Endothelial cell of umbilical vein (primary cell): ENCODE data around the gene CDK2. TPM values are rescaled to one million over a fixed set of nuclear protein-coding genes. Genes with fewer than 3 reads are reported as not detected.

Source experiments
- BruUV-seq: library from RNA; stranded (reverse); fragments of 400-500 nt; replicated peaks from 2 replicates; lab custom pipeline; 2021; lab: Mats Ljungman, UMichigan
- CTCF ChIA-PET: fragments of 300-600, 350-600 bp; sonication (Branson Sonifier 250); formaldehyde crosslinking; loops from one replicate; lab custom pipeline; 2021; ENCODE audit warnings: antibody characterized with exemption, inconsistent platforms; lab: Charles Lee
- POLR2A ChIA-PET: fragments of 300-600, 350-600 bp; sonication (Branson Sonifier 250); formaldehyde crosslinking; loops from one replicate; lab custom pipeline; 2021; ENCODE audit warnings: antibody characterized with exemption, inconsistent platforms; lab: Charles Lee
- DNase-seq: peaks from one replicate; pipeline ENCODE4 v3.0.0-alpha.2; 2011; ENCODE audit warnings: low read depth, low spot score
- FAIRE-seq: peaks from 2 replicates; lab custom pipeline; 2011; peaks lifted over from hg19 to GRCh38; lab: Jason Lieb, UNC
- H2AFZ ChIP-seq: 2 replicates; pipeline ENCODE4 v1.6.0; 2012; ENCODE audit warnings: low read depth, low read length, control low read depth, inconsistent platforms
- H3K27ac ChIP-seq: 2 replicates; pipeline ENCODE4 v1.5.1; 2011; ENCODE audit warnings: low read depth, mild to moderate bottlenecking, control low read depth, low read length, moderate library complexity; ENCODE audit not compliant: insufficient read depth
- H3K27me3 ChIP-seq, 2 experiments: 2 replicates each; pipeline versions ENCODE4 v1.6.0 to v1.6.1; 2011; ENCODE audit warnings: low read length in 2 of 2, mixed read lengths in 1 of 2; ENCODE audit not compliant: control insufficient read depth in 2 of 2, insufficient read depth in 2 of 2
- H3K36me3 ChIP-seq, 2 experiments: 2 replicates in 1 of 2; 3 replicates in 1 of 2; pipeline ENCODE4 v1.5.1; 2011; ENCODE audit warnings: low read length in 2 of 2, mild to moderate bottlenecking in 1 of 2, moderate library complexity in 1 of 2; ENCODE audit not compliant: control insufficient read depth in 2 of 2, insufficient read depth in 2 of 2; ENCODE audit errors: extremely low read depth in 1 of 2
- H3K4me1 ChIP-seq: 3 replicates; pipeline ENCODE4 v1.5.1; 2011; ENCODE audit warnings: mild to moderate bottlenecking, low read length; ENCODE audit not compliant: control insufficient read depth, insufficient read depth; ENCODE audit errors: extremely low read depth
- H3K4me2 ChIP-seq: 2 replicates; pipeline ENCODE4 v1.6.1; 2011; ENCODE audit warnings: low read length, control low read depth, mixed read lengths; ENCODE audit not compliant: insufficient read depth
- H3K4me3 ChIP-seq, 3 experiments: fragments of 200-600 bp in 1 of 3; sonication (generic), shearing (Covaris generic) in 1 of 3; replicated peaks in 1 of 3; 2 replicates each; pipeline ENCODE4 v1.5.1; 2011 to 2016; ENCODE audit warnings: control low read depth in 3 of 3, low read length in 3 of 3, mild to moderate bottlenecking in 2 of 3, inconsistent platforms in 1 of 3, low read depth in 1 of 3, moderate library complexity in 1 of 3; ENCODE audit not compliant: insufficient read depth in 1 of 3
- H3K79me2 ChIP-seq: 2 replicates; pipeline ENCODE4 v1.6.0; 2012; ENCODE audit warnings: low read length, inconsistent platforms; ENCODE audit not compliant: control insufficient read depth, insufficient read depth
- H3K9ac ChIP-seq: replicated peaks from 2 replicates; pipeline ENCODE3; 2011; ENCODE audit warnings: low read length, control low read depth; ENCODE audit not compliant: insufficient read depth; ENCODE audit errors: extremely low read depth
- H3K9me1 ChIP-seq: replicated peaks from 3 replicates; pipeline ENCODE4 v1.6.0; 2011; ENCODE audit warnings: mild to moderate bottlenecking, low read length; ENCODE audit not compliant: control insufficient read depth, insufficient read depth; ENCODE audit errors: extremely low read depth
- H3K9me3 ChIP-seq: replicated peaks from 2 replicates; pipeline ENCODE4 v1.5.1; 2012; ENCODE audit warnings: low read length, inconsistent platforms; ENCODE audit not compliant: control insufficient read depth, insufficient read depth
- H4K20me1 ChIP-seq: replicated peaks from 2 replicates; pipeline ENCODE3; 2011; ENCODE audit warnings: mild to moderate bottlenecking, low read length; ENCODE audit not compliant: control insufficient read depth, insufficient read depth; ENCODE audit errors: extremely low read depth
- CTCF ChIP-seq, 2 donors: IDR thresholded peaks; 1 replicate in 1 of 2; 2 replicates in 1 of 2; pipeline ENCODE4 v1.5.1; 2011; ENCODE audit warnings: low read length in 2 of 2, mild to moderate bottlenecking in 2 of 2, moderate library complexity in 2 of 2, control low read depth in 1 of 2, inconsistent platforms in 1 of 2, low read depth in 1 of 2; ENCODE audit not compliant: insufficient read depth in 1 of 2; ENCODE audit errors: extremely low read depth in 1 of 2
- EZH2 ChIP-seq: IDR thresholded peaks from 2 replicates; pipeline ENCODE4 v1.6.1; 2012; ENCODE audit warnings: borderline replicate concordance, low read depth, mild to moderate bottlenecking, moderate library complexity, low read length, inconsistent platforms; ENCODE audit not compliant: severe bottlenecking
- GATA2 ChIP-seq: IDR thresholded peaks from 2 replicates; pipeline ENCODE4 v1.7.0; 2011; ENCODE audit warnings: low read depth, mild to moderate bottlenecking, moderate library complexity, mixed read lengths, low read length; ENCODE audit not compliant: insufficient read length, insufficient read depth
- JUN ChIP-seq: IDR thresholded peaks from 2 replicates; pipeline ENCODE4 v1.6.1; 2011; ENCODE audit warnings: borderline replicate concordance, low read depth; ENCODE audit not compliant: insufficient read length, insufficient read depth
- MAX ChIP-seq: IDR thresholded peaks from 2 replicates; pipeline ENCODE4 v1.6.1; 2011; ENCODE audit not compliant: insufficient read depth, insufficient read length
- MYC ChIP-seq: IDR thresholded peaks from one replicate; pipeline ENCODE4 v1.6.1; 2011; ENCODE audit warnings: mild to moderate bottlenecking, low read depth, low read length
- POLR2A ChIP-seq: IDR thresholded peaks from 2 replicates; pipeline ENCODE4 v1.6.1; 2012; ENCODE audit warnings: low read depth, mild to moderate bottlenecking, control low read depth, low read length
- POLR2AphosphoS5 ChIP-seq: IDR thresholded peaks from 2 replicates; pipeline ENCODE4 v1.6.1; 2012; ENCODE audit warnings: low read depth, mild to moderate bottlenecking, control low read depth, low read length, moderate library complexity; ENCODE audit not compliant: insufficient read depth
- dilution Hi-C: fragments of 300-500 bp; cut with MboI; formaldehyde crosslinking; loops from one replicate; pipeline ENCODE4 v1.15.0; 2019; ENCODE audit warnings: low sequenced_read_pairs; ENCODE audit not compliant: extremely low pct_ligation_motif_present
- intact Hi-C: fragments of 100-400 bp; cut with micrococcal nuclease; formaldehyde crosslinking; loops from one replicate; pipeline ENCODE4 v1.10.0; 2022
- polyA plus RNA-seq, 4 experiments: library from polyadenylated mRNA; depleted of rRNA in 3 of 4; stranded (reverse) in 3 of 4; unstranded in 1 of 4; fragments of >200 nt; gene quantifications; 2 replicates each; pipeline versions ENCODE4 v1.2.1 to v1.2.3, GENCODE V29; 2011 to 2012; ENCODE audit warnings: missing spikeins in 1 of 4
- total RNA-seq: library from RNA; stranded (reverse); gene quantifications from 2 replicates; pipeline ENCODE4 v1.2.3, GENCODE V29; 2021

The CDK2 gene
- total and polyA plus RNA-seq, 2 donors (not counting 3 experiments of a cell fraction or from before 2014, with no cell fraction given) = 46.7 to 69.8 TPM

- H3K27me3 ChIP-seq = no peaks in the 10 kb centered on the region
- TF ChIP-seq CTCF (IDR thresholded peaks at IDR 0.05; ENCODE audit: extremely low read depth in 1 of 2, insufficient read depth in 1 of 2, low read depth in 1 of 2, low read length in 2 of 2) (no peak), POLR2A (no peak)
- BruUV-seq = no TSS peak
- intact Hi-C loops = no loop called here
- no peak overlapping the region for H3K4me2 ChIP-seq
- H3K9ac ChIP-seq = no peak overlapping the region
- ChIA-PET CTCF (interaction anchor here (0.9 to 3.1 kb wide), 4 partner anchors 10 to 45 kb away, joined by 3 to 20 read pairs (median 12); partner anchors contain the start of gene SUOX), POLR2A (interaction anchor here (3.4 kb wide), 1 partner anchor 11 kb away, joined by 18 read pairs; the partner anchor contains the start of gene RAB5B)
- H3K4me3 ChIP-seq = no peak overlapping the region
- H3K27ac ChIP-seq = no peak overlapping the region
- H3K4me1 ChIP-seq = no peaks in the 10 kb centered on the region
- H3K9me1 ChIP-seq = no peaks in the 10 kb centered on the region
- no peak overlapping the region for H2AFZ ChIP-seq
- no peaks in the 10 kb centered on the region for H3K9me3 ChIP-seq
- H3K36me3 ChIP-seq = peaks cover 14 to 18% of the 10 kb centered on the region in 2 experiments
- no peaks in the 10 kb centered on the region for H4K20me1 ChIP-seq
- H3K79me2 ChIP-seq = peaks cover 9% of the 10 kb centered on the region
- dilution Hi-C loops = loop anchor here (10.0 kb wide), 1 partner anchor 230 kb away; no protein-coding TSS in a partner anchor
- DNase-seq (no peak), FAIRE-seq (no peak)
These were observed 18.2 kb downstream of the CDK2 start for GRCh38 chr12:55984861-55985260.

GRCh38 chr12:55985341-55985740 lies 18.7 kb downstream of the CDK2 start:
- peaks cover 15 to 17% of the 10 kb centered on the region in 2 experiments for H3K36me3 ChIP-seq
- BruUV-seq = no TSS peak
- no peak overlapping the region for H3K4me3 ChIP-seq
- ChIA-PET CTCF (interaction anchor here (1.0 to 3.1 kb wide), 5 partner anchors 10 to 247 kb away, joined by 3 to 20 read pairs (median 6); no protein-coding TSS in a partner anchor), POLR2A (interaction anchor here (1.2 kb wide), 1 partner anchor 12 kb away, joined by 3 read pairs; the partner anchor contains the start of gene RAB5B)
- no peak overlapping the region for H3K27ac ChIP-seq
- H3K4me2 ChIP-seq = no peak overlapping the region
- no peak overlapping the region for H3K9ac ChIP-seq
- no peaks in the 10 kb centered on the region for H3K4me1 ChIP-seq
- DNase-seq (no peak), FAIRE-seq (no peak)
- H3K9me1 ChIP-seq = no peaks in the 10 kb centered on the region
- intact Hi-C loops (no loop called here), dilution Hi-C loops (loop anchor here (10.0 kb wide), 1 partner anchor 231 kb away; no protein-coding TSS in a partner anchor)
- no peak overlapping the region for H2AFZ ChIP-seq
- H4K20me1 ChIP-seq = no peaks in the 10 kb centered on the region
- no peaks in the 10 kb centered on the region for H3K27me3 ChIP-seq
- H3K9me3 ChIP-seq = no peaks in the 10 kb centered on the region
- TF ChIP-seq MAX (no peak), POLR2AphosphoS5 (no peak), GATA2 (no peak), POLR2A (no peak), CTCF (IDR thresholded peaks at IDR 0.05; ENCODE audit: extremely low read depth in 1 of 2, insufficient read depth in 1 of 2, low read depth in 1 of 2, low read length in 2 of 2) (no peak), MYC (no peak), JUN (no peak), EZH2 (no peak)
- peaks cover 9% of the 10 kb centered on the region for H3K79me2 ChIP-seq
